ENCODE data around the gene DHRS1. TPM values are rescaled to one million over a fixed set of nuclear protein-coding genes. Genes with fewer than 3 reads are reported as not detected.

The DHRS1 gene
- total and polyA plus RNA-seq, 9 of the 15 experiments (the other 6 are each of a cell fraction or from before 2014, with no cell fraction given) = 7.3 to 33.6 (median 13.3) TPM

DNA sequence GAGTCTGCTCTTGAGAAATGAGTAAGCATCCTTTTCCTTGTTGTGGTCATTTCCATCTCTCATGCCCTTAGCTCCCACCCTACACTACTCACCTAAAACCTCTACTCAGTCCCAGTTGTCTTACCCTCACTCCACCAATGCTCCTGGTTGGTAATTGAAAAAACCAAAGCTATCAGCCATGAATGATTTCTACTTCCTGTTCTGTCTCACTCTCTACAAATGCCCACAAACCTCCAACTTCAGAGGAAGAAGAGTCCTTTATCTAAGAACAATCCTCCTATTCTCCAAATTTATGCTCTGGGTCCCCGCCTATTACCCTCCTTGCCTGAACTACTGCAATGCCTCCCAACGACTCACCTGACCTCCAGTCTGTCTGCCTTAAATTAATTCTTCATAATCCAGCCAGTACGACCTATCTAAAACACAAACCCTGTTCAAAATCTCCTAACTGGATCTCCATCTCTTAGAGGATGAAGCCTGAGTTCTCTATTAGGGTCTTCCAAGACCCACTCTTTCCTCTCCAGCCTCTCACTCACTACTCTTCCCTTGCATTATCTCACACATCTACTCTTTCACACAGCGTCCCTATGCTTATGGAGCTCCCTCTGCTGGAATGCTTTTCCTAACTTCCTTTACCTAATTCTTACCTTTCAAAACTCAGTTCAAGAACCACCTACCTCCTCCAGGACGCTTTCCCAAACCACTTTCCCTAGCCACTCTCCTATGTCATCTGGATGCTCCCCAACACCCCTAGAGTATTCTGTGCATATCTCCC lies 2.2 kb downstream of the DHRS1 start (continued):
- TF ChIP-seq MTA1 (IDR thresholded peaks at IDR 0.05; ENCODE audit: borderline replicate concordance) = no peak

DNA sequence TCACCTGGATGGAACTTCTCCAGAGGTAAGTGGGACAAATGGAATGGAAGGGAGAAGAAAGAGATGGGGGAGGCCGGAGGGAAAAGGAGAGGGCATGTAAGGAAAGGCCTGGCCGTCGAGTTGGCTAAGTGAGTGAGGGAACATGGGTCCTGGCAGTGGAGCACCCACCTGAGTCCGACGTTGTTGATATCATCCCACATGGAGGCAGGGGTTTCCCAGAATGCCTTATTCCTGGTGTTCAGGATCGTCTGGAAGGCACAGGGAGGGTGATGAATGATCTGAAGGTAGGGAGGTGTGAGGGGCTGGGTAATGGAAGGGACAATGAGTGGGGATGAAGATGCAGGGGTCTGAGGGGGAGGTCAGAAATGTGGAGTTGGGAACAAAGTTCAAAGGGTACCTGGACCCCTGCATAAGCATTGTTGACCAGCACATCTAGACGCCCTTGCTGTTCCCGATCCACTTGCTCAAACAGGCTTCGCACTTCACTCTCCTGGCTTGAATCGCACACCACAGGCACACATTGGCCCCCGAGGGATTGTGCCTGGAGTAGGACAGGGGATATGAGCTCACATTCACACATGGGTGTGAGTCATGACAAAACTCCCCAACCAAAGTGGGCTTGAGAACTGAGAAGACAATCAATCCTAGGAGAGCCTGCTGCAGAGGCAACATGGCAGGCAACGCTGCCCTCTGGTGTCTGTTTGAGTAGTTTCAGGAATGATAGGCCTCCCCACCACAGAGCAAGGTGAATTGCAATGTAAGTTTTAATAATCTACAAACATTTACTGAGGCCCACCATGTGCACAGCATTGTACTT lies 3.0 kb downstream of the DHRS1 start:
- Histone ChIP-seq H3K9me1 (ENCODE audit: control insufficient read depth, insufficient read depth, low read length) (peaks cover 3% of the 10 kb centered on the region), H3K4me3 (no peak overlapping the region), H2AFZ (ENCODE audit: low read depth, low read length) (no peak overlapping the region), H3K27me3 (ENCODE audit: control insufficient read depth in 2 of 2, insufficient read depth in 2 of 2, low read length in 2 of 2) (no peaks in the 10 kb centered on the region), H3K79me2 (ENCODE audit: control insufficient read depth, insufficient read depth, low read length) (peaks cover 28% of the 10 kb centered on the region), H3K9ac (ENCODE audit: insufficient read depth in 1 of 2, low read depth in 2 of 2, low read length in 2 of 2) (no peak overlapping the region), H3K36me3 (ENCODE audit: control insufficient read depth, insufficient read depth, low read length) (peaks cover 31% of the 10 kb centered on the region), H3K4me2 (ENCODE audit: insufficient read depth, low read length) (no peak overlapping the region), H3K27ac (ENCODE audit: extremely low read depth, low read depth, low read length) (peak overlapping the region; percentile 32; the same call in 1 of the 3 replicates), H3K9me3 (replicated peaks; ENCODE audit: control insufficient read depth, insufficient read depth, low read depth, low read length) (no peaks in the 10 kb centered on the region), H4K20me1 (replicated peaks; ENCODE audit: control insufficient read depth, insufficient read depth, low read length) (no peaks in the 10 kb centered on the region), H3K4me1 (replicated peaks in 1 of 2; ENCODE audit: control insufficient read depth in 2 of 2, insufficient read depth in 2 of 2, low read length in 2 of 2) (peaks cover 12 to 14% of the 10 kb centered on the region in 2 experiments; a peak in 4 of 5 replicates)
- ChIA-PET POLR2A (interaction anchor here (0.9 to 3.8 kb wide), 4 partner anchors 54 to 135 kb away, joined by 3 to 18 read pairs (median 7); partner anchors contain the start of genes CHMP4A and TINF2), CTCF (ENCODE audit: low intra/inter-chr PET ratio) (interaction anchor here (0.6 to 3.3 kb wide), 8 partner anchors 18 to 1272 kb away, joined by 3 to 41 read pairs (median 4); partner anchors contain the start of genes MDP1 and TINF2)
- FAIRE-seq = peak; percentile 96
- DNase-seq (ENCODE audit: extremely low read depth in 1 of 4, low spot score in 3 of 4) = peak; percentile 57 to 80 (median 64)
- intact Hi-C loops (cut with micrococcal nuclease) (loop anchor here (1.0 kb wide), 3 partner anchors 53 to 238 kb away; partner anchors contain the start of gene MDP1), in situ Hi-C loops (cut with MboI) (loop anchor here (5.0 to 10.0 kb wide), 2 partner anchors 54 to 282 kb away; partner anchors contain the start of gene TINF2)
- WGBS (ENCODE audit: insufficient coverage, low coverage, missing lambda C conversion rate) = 57% methylated on average over 8 of the region's 12 CpGs
- BruUV-seq (replicated peaks) = no TSS peak
- peak; percentile 78 for ATAC-seq
- TF ChIP-seq CC2D1A (IDR thresholded peaks at IDR 0.05) = 0 out of 2 replicates have a peak, but pooled peaks have one; percentile 54
- TF ChIP-seq ARID2 (IDR thresholded peaks at IDR 0.05) = peak; percentile 72
- peak; percentile 42; the same call in 1 of the 2 replicates for TF ChIP-seq JUND (IDR thresholded peaks at IDR 0.05; ENCODE audit: borderline replicate concordance, low read depth, low read length)
- TF ChIP-seq JUND (tag; IDR thresholded peaks at IDR 0.05; ENCODE audit: borderline replicate concordance, low read depth, low read length) = no peak
- TF ChIP-seq, protein P1, sequence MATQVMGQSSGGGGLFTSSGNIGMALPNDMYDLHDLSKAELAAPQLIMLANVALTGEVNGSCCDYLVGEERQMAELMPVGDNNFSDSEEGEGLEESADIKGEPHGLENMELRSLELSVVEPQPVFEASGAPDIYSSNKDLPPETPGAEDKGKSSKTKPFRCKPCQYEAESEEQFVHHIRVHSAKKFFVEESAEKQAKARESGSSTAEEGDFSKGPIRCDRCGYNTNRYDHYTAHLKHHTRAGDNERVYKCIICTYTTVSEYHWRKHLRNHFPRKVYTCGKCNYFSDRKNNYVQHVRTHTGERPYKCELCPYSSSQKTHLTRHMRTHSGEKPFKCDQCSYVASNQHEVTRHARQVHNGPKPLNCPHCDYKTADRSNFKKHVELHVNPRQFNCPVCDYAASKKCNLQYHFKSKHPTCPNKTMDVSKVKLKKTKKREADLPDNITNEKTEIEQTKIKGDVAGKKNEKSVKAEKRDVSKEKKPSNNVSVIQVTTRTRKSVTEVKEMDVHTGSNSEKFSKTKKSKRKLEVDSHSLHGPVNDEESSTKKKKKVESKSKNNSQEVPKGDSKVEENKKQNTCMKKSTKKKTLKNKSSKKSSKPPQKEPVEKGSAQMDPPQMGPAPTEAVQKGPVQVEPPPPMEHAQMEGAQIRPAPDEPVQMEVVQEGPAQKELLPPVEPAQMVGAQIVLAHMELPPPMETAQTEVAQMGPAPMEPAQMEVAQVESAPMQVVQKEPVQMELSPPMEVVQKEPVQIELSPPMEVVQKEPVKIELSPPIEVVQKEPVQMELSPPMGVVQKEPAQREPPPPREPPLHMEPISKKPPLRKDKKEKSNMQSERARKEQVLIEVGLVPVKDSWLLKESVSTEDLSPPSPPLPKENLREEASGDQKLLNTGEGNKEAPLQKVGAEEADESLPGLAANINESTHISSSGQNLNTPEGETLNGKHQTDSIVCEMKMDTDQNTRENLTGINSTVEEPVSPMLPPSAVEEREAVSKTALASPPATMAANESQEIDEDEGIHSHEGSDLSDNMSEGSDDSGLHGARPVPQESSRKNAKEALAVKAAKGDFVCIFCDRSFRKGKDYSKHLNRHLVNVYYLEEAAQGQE (IDR thresholded peaks at IDR 0.05; ENCODE audit: borderline replicate concordance) = peak; percentile 83
- TF ChIP-seq, protein P1 (CRISPR knock-in tag; IDR thresholded peaks at IDR 0.05; ENCODE audit: low read depth) = no peak
- 0 out of 2 replicates have a peak, but pooled peaks have one; percentile 47 for TF ChIP-seq NR1H2 (CRISPR knock-in tag; IDR thresholded peaks at IDR 0.05)

Measured in K562 (cell line).